Neural progenitor cell (in vitro differentiated cells): Measurements from ENCODE around the gene ADGRG7.

Experiments used
- CTCF ChIP-seq: fragments of 200-600 bp; sonication (generic); IDR thresholded peaks from 2 replicates; pipeline ENCODE4 v1.5.1; 2017; ENCODE audit warnings: antibody characterized with exemption, mild to moderate bottlenecking
- EZH2 ChIP-seq: fragments of 200-600 bp; sonication (generic); IDR thresholded peaks from 2 replicates; pipeline ENCODE4 v1.6.1; 2017; ENCODE audit warnings: antibody characterized with exemption, mild to moderate bottlenecking, moderate library complexity

GRCh38 chr3:100732435-100732834, 123.0 kb downstream of the ADGRG7 start:
- TF ChIP-seq CTCF = no peak
- TF ChIP-seq EZH2 = no peak
